ENCODE data around the gene DIAPH2.

GRCh38 chrX:97587171-97587570 is 902.5 kb downstream of the DIAPH2 start:
- TF ChIP-seq SMAD4 (CRISPR knock-in tag; IDR thresholded peaks at IDR 0.05) (no peak), ZNF532 (CRISPR knock-in tag; IDR thresholded peaks at IDR 0.05; ENCODE audit: borderline replicate concordance) (no peak), ZNF512 (CRISPR knock-in tag; IDR thresholded peaks at IDR 0.05; ENCODE audit: borderline replicate concordance) (no peak), CREB1 (CRISPR knock-in tag; IDR thresholded peaks at IDR 0.05) (no peak), ZNF121 (CRISPR knock-in tag; IDR thresholded peaks at IDR 0.05) (no peak), ZNF232 (CRISPR knock-in tag; IDR thresholded peaks at IDR 0.05) (no peak), NR3C1 (CRISPR knock-in tag; conservative IDR thresholded peaks at IDR 0.05; ENCODE audit: low read depth) (no peak), SMAD3 (CRISPR knock-in tag; IDR thresholded peaks at IDR 0.05; ENCODE audit: borderline replicate concordance) (no peak), SP1 (CRISPR knock-in tag; conservative IDR thresholded peaks at IDR 0.05) (no peak)
